Measurements from ENCODE around the gene CDKN2A.

CDKN2A gene

DNA sequence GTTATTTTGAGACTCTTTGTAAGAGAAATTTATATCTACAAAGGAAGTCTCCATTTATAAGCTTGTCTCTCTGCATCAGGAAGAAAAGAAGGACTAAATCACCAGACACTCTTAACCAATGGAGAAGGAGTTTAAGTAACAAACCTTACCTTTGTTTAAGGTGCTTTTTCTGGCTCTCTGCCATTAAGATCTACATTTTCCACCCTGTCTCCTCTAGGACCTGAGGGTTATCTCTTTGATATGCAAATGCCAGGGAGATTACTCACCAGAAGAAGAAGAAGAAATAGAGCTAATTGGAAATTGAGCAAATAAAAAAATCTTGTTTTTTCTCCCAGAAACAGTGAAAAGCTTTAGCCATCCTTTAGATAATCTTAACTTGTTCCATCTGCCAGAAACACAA, 60.9 kb downstream of the CDKN2A start:
- TF ChIP-seq TAF1 (IDR thresholded peaks at IDR 0.05; ENCODE audit: borderline replicate concordance, insufficient read depth, low read length) = no peak
- no peak for TF ChIP-seq POLR2AphosphoS5 (IDR thresholded peaks at IDR 0.05; ENCODE audit: low read depth, low read length)

DNA sequence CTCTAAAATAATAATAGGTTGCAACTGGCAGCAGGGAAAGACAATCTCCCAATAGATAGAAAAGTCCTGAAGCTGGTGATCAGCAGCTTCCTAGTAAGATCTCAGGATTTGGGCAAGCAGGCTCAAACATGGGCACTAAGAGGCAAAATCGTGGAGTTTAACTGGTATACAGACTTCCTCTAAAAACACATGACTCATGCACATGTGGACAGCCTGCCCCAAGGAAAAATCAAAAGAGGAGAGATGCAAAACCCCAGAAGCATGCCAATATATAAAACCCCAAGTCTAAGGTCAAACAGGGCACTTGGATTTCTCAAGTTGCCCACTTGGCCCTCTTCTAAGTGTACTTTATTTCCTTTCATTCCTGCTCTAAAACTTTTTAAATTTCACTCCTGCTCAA, 62.8 kb downstream of the CDKN2A start:
- TF ChIP-seq, protein P1, sequence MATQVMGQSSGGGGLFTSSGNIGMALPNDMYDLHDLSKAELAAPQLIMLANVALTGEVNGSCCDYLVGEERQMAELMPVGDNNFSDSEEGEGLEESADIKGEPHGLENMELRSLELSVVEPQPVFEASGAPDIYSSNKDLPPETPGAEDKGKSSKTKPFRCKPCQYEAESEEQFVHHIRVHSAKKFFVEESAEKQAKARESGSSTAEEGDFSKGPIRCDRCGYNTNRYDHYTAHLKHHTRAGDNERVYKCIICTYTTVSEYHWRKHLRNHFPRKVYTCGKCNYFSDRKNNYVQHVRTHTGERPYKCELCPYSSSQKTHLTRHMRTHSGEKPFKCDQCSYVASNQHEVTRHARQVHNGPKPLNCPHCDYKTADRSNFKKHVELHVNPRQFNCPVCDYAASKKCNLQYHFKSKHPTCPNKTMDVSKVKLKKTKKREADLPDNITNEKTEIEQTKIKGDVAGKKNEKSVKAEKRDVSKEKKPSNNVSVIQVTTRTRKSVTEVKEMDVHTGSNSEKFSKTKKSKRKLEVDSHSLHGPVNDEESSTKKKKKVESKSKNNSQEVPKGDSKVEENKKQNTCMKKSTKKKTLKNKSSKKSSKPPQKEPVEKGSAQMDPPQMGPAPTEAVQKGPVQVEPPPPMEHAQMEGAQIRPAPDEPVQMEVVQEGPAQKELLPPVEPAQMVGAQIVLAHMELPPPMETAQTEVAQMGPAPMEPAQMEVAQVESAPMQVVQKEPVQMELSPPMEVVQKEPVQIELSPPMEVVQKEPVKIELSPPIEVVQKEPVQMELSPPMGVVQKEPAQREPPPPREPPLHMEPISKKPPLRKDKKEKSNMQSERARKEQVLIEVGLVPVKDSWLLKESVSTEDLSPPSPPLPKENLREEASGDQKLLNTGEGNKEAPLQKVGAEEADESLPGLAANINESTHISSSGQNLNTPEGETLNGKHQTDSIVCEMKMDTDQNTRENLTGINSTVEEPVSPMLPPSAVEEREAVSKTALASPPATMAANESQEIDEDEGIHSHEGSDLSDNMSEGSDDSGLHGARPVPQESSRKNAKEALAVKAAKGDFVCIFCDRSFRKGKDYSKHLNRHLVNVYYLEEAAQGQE (IDR thresholded peaks at IDR 0.05; ENCODE audit: insufficient read depth in 1 of 2, low read depth in 2 of 2, low read length in 2 of 2) = no peak
- TF ChIP-seq TAF1 (IDR thresholded peaks at IDR 0.05; ENCODE audit: borderline replicate concordance, insufficient read depth, low read length) = no peak
- TF ChIP-seq POLR2AphosphoS5 (IDR thresholded peaks at IDR 0.05; ENCODE audit: low read depth, low read length) = no peak
- TF ChIP-seq FOXP2 (optimal IDR thresholded peaks at IDR 0.05; ENCODE audit: borderline replicate concordance, extremely low read depth, extremely low read length, insufficient read depth) = no peak
- TF ChIP-seq SIN3A (IDR thresholded peaks at IDR 0.05; ENCODE audit: borderline replicate concordance, insufficient read depth, low read length) = no peak

DNA sequence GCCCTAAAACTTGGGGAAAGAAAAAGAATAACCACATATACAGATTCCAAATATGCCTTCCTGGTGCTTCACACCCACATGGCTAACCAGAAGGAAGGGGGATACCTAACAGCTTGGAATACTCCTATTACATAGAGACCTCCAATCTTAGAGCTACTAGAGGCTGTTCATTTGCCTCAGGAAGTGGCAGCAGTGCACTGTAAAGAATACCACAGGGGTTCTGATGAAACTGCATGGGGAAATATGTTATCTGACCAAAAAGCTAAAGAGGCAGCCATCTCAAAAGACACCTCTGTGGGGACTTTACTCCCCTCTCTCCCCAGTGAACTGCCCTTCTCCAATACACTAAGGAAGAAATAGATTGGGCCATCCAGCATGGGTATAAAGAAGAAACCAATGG, 66.4 kb downstream of the CDKN2A start:
- TF ChIP-seq, protein P1 (IDR thresholded peaks at IDR 0.05; ENCODE audit: insufficient read depth in 1 of 2, low read depth in 2 of 2, low read length in 2 of 2) = no peak
- TF ChIP-seq TAF1 (IDR thresholded peaks at IDR 0.05; ENCODE audit: borderline replicate concordance, insufficient read depth, low read length) (no peak), POLR2AphosphoS5 (IDR thresholded peaks at IDR 0.05; ENCODE audit: low read depth, low read length) (no peak), SIN3A (IDR thresholded peaks at IDR 0.05; ENCODE audit: borderline replicate concordance, insufficient read depth, low read length) (no peak), FOXP2 (optimal IDR thresholded peaks at IDR 0.05; ENCODE audit: borderline replicate concordance, extremely low read depth, extremely low read length, insufficient read depth) (no peak)

DNA sequence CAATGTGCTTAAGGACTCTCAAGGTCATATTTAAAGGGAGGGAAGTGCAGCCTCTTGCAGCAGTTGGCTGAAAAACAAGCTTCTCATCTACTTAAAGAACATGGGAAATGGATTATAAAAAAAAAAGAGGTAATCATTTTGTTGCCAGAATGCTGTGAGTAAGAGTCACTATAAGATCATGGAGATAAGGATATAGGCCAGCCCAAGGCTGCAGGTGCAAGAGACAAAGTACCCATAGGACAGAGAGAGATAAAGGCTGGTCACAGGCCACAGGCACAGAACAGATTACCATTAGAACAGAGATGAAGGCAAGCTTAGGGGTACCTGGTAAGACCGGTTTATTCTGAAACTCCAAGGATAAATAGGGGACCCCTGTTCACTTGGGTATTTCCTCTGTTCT, 70.5 kb downstream of the CDKN2A start:
- TF ChIP-seq POLR2AphosphoS5 (IDR thresholded peaks at IDR 0.05; ENCODE audit: low read depth, low read length) (no peak), SIN3A (IDR thresholded peaks at IDR 0.05; ENCODE audit: borderline replicate concordance, insufficient read depth, low read length) (no peak), FOXP2 (optimal IDR thresholded peaks at IDR 0.05; ENCODE audit: borderline replicate concordance, extremely low read depth, extremely low read length, insufficient read depth) (no peak), TAF1 (IDR thresholded peaks at IDR 0.05; ENCODE audit: borderline replicate concordance, insufficient read depth, low read length) (no peak)
- TF ChIP-seq, protein P1 (IDR thresholded peaks at IDR 0.05; ENCODE audit: insufficient read depth in 1 of 2, low read depth in 2 of 2, low read length in 2 of 2) = no peak

DNA sequence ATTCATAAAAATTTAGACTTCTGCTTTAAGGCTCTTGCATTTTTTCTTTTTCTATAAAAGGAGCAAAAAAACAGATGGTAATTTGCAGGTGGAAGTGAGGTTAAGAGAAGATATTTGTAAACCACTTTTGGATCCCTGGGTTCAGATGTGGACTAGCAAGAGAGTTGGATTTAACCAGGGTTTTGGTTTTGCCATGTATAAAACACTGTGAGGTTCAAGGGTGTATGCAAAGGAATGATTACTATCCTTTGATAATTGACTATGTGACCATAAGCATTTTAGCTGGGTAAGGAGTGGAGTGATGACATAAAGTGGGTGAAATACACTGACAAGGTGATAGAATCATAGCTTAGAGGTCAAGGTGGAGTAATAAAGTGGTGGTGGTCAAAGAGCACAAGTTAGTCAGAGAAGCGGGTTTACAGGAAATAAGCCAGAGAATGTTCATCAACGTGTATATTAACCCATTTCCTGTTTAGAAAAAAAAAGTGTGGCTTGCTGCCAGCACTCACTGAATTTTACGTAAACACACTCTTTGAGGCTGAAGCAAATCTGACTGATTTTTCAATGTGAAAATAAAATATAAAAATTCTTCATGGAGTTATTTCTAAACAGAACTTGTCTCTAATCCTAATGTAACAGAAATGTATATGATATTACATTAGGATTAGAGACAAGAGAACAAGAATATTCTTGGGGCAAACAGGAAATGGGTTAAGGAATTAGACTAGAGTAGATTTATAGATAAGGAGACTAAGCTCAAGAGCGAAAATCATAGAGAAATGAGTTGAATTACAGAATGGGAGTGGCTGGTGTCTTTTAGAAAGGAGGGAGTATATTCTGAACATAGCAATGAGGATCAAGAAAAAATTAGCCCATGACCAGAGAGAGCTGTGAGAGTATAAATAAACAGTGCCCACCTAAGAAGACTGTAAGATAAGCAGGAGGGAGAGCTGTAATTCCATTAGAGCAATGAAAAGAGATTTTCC, 74.5 kb downstream of the CDKN2A start:
- TF ChIP-seq FOXP2 (optimal IDR thresholded peaks at IDR 0.05; ENCODE audit: borderline replicate concordance, extremely low read depth, extremely low read length, insufficient read depth) (no peak), POLR2AphosphoS5 (IDR thresholded peaks at IDR 0.05; ENCODE audit: low read depth, low read length) (0 out of 2 replicates have a peak, but pooled peaks have one; percentile 25), SIN3A (IDR thresholded peaks at IDR 0.05; ENCODE audit: borderline replicate concordance, insufficient read depth, low read length) (no peak), TAF1 (IDR thresholded peaks at IDR 0.05; ENCODE audit: borderline replicate concordance, insufficient read depth, low read length) (0 out of 2 replicates have a peak, but pooled peaks have one; percentile 36)
- TF ChIP-seq, protein P1 (IDR thresholded peaks at IDR 0.05; ENCODE audit: insufficient read depth in 1 of 2, low read depth in 2 of 2, low read length in 2 of 2) = no peak

Measured in PFSK-1 (cell line).